Germinal center (tissue), 1 donor: ENCODE results near the gene USP13.
A peak's percentile ranks its signal among the peaks of the same experiment; 100 is the strongest.
"Not testable (repeated sequence)": the region's sequence is repeated elsewhere in the genome, so short reads cannot be mapped to it uniquely, and the experiment has no call there.

Experiments
- DNase-seq: peaks from one replicate; pipeline ENCODE4 v3.0.0; 2012; ENCODE audit warnings: mixed read lengths, low spot score

Gene USP13, protein sequence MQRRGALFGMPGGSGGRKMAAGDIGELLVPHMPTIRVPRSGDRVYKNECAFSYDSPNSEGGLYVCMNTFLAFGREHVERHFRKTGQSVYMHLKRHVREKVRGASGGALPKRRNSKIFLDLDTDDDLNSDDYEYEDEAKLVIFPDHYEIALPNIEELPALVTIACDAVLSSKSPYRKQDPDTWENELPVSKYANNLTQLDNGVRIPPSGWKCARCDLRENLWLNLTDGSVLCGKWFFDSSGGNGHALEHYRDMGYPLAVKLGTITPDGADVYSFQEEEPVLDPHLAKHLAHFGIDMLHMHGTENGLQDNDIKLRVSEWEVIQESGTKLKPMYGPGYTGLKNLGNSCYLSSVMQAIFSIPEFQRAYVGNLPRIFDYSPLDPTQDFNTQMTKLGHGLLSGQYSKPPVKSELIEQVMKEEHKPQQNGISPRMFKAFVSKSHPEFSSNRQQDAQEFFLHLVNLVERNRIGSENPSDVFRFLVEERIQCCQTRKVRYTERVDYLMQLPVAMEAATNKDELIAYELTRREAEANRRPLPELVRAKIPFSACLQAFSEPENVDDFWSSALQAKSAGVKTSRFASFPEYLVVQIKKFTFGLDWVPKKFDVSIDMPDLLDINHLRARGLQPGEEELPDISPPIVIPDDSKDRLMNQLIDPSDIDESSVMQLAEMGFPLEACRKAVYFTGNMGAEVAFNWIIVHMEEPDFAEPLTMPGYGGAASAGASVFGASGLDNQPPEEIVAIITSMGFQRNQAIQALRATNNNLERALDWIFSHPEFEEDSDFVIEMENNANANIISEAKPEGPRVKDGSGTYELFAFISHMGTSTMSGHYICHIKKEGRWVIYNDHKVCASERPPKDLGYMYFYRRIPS

GRCh38 chr3:179652447-179653095 lies at the start of gene USP13:
USP13 (plus strand) TSS chr3:179653040; CDS start chr3:179653226, 186 bp downstream.
- peak; percentile 75 for DNase-seq

GRCh38 chr3:179603321-179603720 lies 49.5 kb upstream of the USP13 start:
- DNase-seq, result no peak

DNA sequence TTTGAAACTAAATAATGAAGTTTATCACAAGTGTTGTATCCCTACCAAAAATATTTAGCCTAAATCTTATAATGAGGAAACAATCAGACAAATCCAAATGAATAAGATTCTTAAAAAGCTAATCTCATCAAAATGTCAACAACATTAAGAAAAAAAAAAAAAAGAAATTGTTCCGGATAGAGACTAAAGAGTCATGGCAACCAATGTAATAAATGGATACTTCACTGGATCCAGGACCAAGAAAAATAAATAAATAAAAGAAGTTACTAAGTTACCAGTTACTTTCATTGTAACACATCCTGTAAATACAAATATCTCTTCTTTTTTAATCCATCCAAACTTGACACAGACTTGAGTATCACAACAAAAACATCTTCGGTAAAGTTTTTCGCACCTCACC lies 49.0 kb upstream of the USP13 start:
- no peak for DNase-seq

DNA sequence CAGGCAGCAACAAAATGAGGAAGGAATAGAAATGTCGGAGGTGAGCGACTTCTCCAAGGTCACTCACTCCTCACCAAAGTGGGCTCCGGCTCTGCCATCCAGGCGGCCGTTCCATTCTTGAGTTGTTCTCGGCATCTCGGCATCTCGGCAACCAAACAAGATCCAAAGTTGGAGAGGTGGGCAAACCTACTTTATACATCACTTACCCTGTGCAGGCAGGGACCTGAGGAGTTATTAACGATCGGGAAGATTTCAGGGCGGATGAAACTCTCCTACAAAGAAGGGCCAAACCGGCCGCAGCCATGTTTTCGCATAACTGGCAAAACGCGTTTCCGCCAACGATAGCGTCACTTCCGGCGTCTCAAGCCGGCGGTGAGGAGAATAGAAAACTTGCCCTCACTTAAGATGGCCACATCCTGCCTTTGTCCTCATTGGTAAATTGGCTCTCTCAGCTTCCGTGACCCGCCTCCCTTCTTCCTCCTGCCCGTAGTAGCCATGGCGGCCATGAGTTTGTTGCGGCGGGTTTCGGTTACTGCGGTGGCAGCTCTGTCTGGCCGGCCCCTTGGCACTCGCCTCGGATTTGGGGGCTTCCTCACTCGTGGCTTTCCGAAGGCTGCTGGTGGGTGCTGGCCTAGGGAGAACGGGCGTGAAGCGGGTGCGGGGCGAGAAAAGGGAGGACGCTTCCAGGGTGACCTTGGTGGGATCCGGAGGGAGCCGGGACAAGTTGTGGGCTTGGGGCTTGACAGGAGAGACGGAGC lies 48.3 kb upstream of the USP13 start, which contains the start of the genes MRPL47 and NDUFB5:
Gene MRPL47, minus strand, starts transcription at position 318 of the 758 bp plus-strand sequence. Its CDS starts 14 bp downstream, at position 304.
Gene NDUFB5, plus strand, starts transcription at position 474 of the 758 bp plus-strand sequence. Its CDS starts 22 bp downstream, at position 496.
- DNase-seq, result peak; percentile 93

GRCh38 chr3:179606534-179607085 lies 46.2 kb upstream of the USP13 start:
- DNase-seq, result peak; percentile 53

GRCh38 chr3:179608931-179609720 lies 43.7 kb upstream of the USP13 start:
- DNase-seq, result peak; percentile 31

DNA sequence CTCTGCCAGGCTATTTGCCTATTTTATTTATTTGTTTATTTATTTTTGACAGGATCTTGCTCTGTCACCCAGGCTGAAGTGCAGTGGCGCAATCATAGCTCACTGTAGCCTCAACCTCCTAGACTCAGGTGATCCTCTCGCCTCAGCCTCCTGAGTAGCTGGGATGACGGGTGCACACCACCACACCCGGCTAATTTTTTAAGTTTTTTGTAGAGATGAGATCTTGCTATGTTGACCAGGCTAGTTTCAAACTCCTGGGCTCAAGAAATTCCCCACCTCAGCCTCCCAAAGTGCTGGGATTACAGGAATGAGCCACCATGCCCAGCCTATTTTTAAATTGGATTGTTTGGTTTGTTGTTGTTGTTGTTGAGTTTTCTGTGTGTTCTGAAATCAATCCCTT lies 42.8 kb upstream of the USP13 start:
- no peak for DNase-seq

- no peak for DNase-seq
These were observed 39.0 kb upstream of the USP13 start for GRCh38 chr3:179613807-179614206.

DNA sequence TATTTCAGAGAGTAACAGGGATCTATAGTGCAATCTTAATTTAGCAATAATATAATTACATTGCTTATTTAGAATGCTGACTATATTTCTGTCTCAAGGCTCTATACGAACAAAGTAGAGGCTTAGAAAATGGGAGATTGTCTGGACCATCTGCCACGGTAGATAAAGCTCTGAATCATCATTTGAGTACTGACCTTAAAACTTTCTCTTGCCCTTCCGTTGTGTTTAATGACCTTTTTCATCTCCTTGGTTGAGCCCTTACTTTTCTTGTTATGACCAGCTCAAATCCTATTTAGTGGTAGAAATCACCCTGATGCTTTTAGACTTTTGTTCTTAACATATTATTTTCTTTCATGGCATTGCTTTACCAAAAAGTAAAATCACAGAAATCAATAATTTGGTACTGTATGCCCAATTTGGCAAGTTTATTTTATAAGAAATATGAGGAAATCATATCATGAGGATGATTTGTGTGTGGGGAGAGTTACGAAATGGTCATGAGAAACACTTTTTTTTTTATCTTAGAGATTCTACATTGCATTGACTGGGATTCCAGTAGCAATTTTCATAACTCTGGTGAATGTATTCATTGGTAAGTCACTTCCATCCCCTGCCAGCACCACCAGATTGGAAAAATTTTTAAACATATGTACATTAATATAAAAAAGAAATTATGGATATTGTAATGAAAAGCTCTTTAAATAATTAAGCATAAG lies 37.2 kb upstream of the USP13 start:
- no peak for DNase-seq

GRCh38 chr3:179622023-179622422 lies 30.8 kb upstream of the USP13 start:
- no peak for DNase-seq

- DNase-seq, result no peak
These were observed 28.4 kb upstream of the USP13 start for GRCh38 chr3:179624451-179624850.

DNA sequence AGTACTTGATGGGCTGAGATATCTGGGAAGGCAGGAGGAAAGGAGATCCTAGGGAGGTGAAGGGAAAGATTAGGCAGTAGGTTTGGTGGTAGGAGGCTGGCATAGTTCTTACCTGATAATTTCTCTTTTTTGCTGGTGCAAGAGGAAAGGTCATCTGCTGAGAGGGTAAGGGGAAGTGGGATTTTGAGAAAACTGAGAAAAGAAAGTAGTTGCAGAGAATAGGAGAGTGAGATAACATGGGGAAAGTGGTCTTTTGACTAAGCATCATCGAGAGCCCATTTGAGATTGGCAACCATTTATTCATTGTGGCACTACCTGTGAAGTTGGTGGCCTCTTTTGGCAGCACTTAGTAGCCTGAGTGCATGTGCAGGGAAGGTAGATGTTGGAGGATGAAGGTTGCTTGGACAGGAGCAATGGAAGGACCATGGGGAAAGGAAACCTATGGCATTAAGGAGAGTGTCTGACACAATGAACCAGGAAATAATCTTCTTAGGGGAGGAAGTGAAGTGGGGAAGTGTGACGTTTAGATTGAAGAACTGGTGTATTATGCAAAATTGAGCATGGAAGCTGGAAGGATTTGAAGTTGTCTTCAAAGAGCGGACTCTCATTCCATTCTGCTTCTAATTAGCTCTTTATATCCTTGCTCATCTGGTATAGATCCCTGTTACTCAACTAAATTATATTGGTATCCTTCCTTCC lies 21.9 kb upstream of the USP13 start:
- no peak for DNase-seq

GRCh38 chr3:179640469-179640868 lies 12.4 kb upstream of the USP13 start:
- no peak for DNase-seq

DNA sequence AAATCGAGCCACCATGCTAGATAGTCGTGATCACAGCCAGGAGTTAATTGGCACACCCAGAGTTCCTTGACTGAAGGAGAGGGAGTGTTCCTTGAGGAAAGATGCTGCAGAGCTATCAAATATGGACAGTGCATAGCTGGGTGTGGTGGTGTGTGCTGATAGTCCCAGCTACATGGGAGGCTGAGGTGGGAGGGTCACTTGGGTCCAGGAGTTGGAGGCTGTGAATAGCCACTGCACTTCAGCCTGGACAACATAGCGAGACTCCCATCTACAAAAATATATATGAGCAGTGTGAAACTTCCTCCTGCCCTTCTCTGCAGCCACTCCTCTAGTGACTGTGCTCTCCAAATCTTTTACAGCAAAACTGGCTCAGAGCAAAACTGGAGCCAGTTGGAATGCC lies 10.0 kb upstream of the USP13 start:
- DNase-seq, result no peak

GRCh38 chr3:179643837-179644236 lies 9.0 kb upstream of the USP13 start:
- DNase-seq, result not testable (repeated sequence)

- DNase-seq, result no peak
These were observed 6.7 kb upstream of the USP13 start for GRCh38 chr3:179646177-179646576.

GRCh38 chr3:179651687-179652446 lies 973 bp upstream of the USP13 start:
- DNase-seq, result no peak

DNA sequence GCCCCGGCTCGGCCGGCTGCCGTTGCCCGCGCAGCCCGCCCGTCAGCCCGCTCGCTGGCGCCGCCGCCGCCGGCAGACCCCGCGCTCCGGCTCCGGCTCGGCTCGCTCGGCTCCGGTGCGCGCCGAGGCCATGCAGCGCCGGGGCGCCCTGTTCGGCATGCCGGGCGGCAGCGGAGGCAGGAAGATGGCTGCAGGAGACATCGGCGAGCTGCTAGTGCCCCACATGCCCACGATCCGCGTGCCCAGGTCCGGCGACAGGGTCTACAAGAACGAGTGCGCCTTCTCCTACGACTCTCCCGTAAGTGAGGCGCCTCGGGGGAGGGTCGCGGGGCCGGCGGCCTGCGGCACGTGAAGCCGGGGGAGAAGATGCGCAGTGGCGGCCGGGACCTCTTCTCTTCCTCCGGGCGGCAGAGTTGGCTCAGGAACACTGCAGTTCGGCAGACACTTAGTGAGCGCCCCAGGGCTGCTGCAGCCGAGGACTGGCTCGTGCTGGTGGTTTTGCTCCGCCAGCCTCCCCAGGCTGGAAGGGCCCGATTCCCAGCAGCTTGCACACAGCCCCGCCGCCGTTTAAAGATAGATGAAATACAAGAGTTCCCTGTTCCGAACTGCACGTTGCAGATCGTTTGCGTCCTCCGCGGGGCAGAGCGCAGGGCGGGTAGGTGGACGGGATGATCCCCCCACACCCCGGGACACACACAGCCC lies 407 bp downstream of the USP13 start:
- DNase-seq, result peak; percentile 62
